H1 (cell line): ENCODE data around the gene SP9. TPM values are rescaled to one million over a fixed set of nuclear protein-coding genes. Genes with fewer than 3 reads are reported as not detected.

ENCODE experiments used
- CTCF ChIA-PET: fragments of 300-600 bp; sonication (Branson Sonifier 250); formaldehyde crosslinking; loops from one replicate; lab custom pipeline; 2021; ENCODE audit not compliant: partially characterized antibody; lab: Charles Lee
- POLR2A ChIA-PET: fragments of 300-600 bp; sonication (Branson Sonifier 250); formaldehyde crosslinking; loops from one replicate; lab custom pipeline; 2021; ENCODE audit warnings: inconsistent platforms; ENCODE audit not compliant: partially characterized antibody; lab: Charles Lee
- DNase-seq, 2 experiments: peaks; one replicate each; pipeline versions ENCODE4 v3.0.0 to v3.0.0-alpha.2; 2010 to 2022; ENCODE audit warnings: low spot score in 2 of 2, low read depth in 1 of 2, mixed read lengths in 1 of 2
- FAIRE-seq: peaks from 2 replicates; lab custom pipeline; 2011; peaks lifted over from hg19 to GRCh38; lab: Jason Lieb, UNC
- H2AFZ ChIP-seq: 2 replicates; pipeline ENCODE4 v1.8.1; 2012; ENCODE audit warnings: low read length, inconsistent platforms
- H2AK5ac ChIP-seq: 2 replicates; pipeline ENCODE4 v1.6.1; 2013; ENCODE audit warnings: low read depth, low read length
- H2BK120ac ChIP-seq: replicated peaks from 2 replicates; pipeline ENCODE3; 2013; ENCODE audit warnings: low read depth, low read length, inconsistent platforms
- H2BK12ac ChIP-seq: 2 replicates; pipeline ENCODE4 v1.6.1; 2013; ENCODE audit warnings: low read depth, low read length
- H2BK15ac ChIP-seq: 2 replicates; pipeline ENCODE4 v1.6.1; 2013; ENCODE audit warnings: low read length
- H2BK20ac ChIP-seq: 2 replicates; pipeline ENCODE4 v1.6.1; 2013; ENCODE audit warnings: low read length
- H2BK5ac ChIP-seq: 2 replicates; pipeline ENCODE4 v1.6.1; 2013; ENCODE audit warnings: low read depth, low read length
- H3K14ac ChIP-seq: 2 replicates; pipeline ENCODE4 v1.6.1; 2013; ENCODE audit warnings: inconsistent platforms; ENCODE audit not compliant: insufficient read length
- H3K18ac ChIP-seq: 2 replicates; pipeline ENCODE4 v1.6.1; 2013; ENCODE audit warnings: low read length; ENCODE audit errors: extremely low read depth
- H3K23ac ChIP-seq: 2 replicates; pipeline ENCODE4 v1.6.1; 2013; ENCODE audit warnings: inconsistent platforms; ENCODE audit not compliant: insufficient read length
- H3K23me2 ChIP-seq: 2 replicates; pipeline ENCODE4 v1.6.1; 2013; ENCODE audit warnings: low read depth, low read length
- H3K27ac ChIP-seq: 2 replicates; pipeline ENCODE4 v1.6.1; 2011; ENCODE audit warnings: low read depth, low read length, inconsistent platforms
- H3K27me3 ChIP-seq, 4 experiments: replicated peaks in 1 of 4; 1 replicate in 1 of 4; 2 replicates in 3 of 4; pipeline versions ENCODE4 v1.6.1 to v1.8.1; 2011 to 2013; ENCODE audit warnings: low read length in 3 of 4, mild to moderate bottlenecking in 3 of 4, inconsistent platforms in 2 of 4, mixed read lengths in 2 of 4, moderate library complexity in 1 of 4; ENCODE audit not compliant: control insufficient read depth in 3 of 4, insufficient read depth in 3 of 4; ENCODE audit errors: extremely low read depth in 1 of 4
- H3K36me3 ChIP-seq, 4 experiments: 2 replicates each; pipeline versions ENCODE4 v1.6.1 to v1.8.1; 2011 to 2013; ENCODE audit warnings: mild to moderate bottlenecking in 4 of 4, low read length in 3 of 4, moderate library complexity in 2 of 4, control low read depth in 1 of 4, inconsistent platforms in 1 of 4; ENCODE audit not compliant: insufficient read depth in 4 of 4, control insufficient read depth in 2 of 4
- H3K4ac ChIP-seq: replicated peaks from 2 replicates; pipeline ENCODE3; 2013; ENCODE audit warnings: low read length, low read depth, mixed read lengths, inconsistent platforms; ENCODE audit not compliant: insufficient read length
- H3K4me1 ChIP-seq, 4 experiments: replicated peaks in 1 of 4; 1 replicate in 1 of 4; 2 replicates in 3 of 4; pipeline versions ENCODE4 v1.6.1 to v1.8.1; 2011 to 2013; ENCODE audit warnings: low read length in 3 of 4, inconsistent platforms in 2 of 4, mixed read lengths in 1 of 4; ENCODE audit not compliant: insufficient read depth in 4 of 4, control insufficient read depth in 3 of 4
- H3K4me2 ChIP-seq, 2 experiments: 2 replicates each; pipeline versions ENCODE4 v1.6.1 to v1.8.1; 2011 to 2013; ENCODE audit warnings: low read depth in 2 of 2, low read length in 2 of 2, control low read depth in 1 of 2, inconsistent platforms in 1 of 2, mild to moderate bottlenecking in 1 of 2; ENCODE audit not compliant: insufficient read depth in 1 of 2
- H3K4me3 ChIP-seq, 4 experiments: fragments of 200-600, 300-600 bp in 1 of 4; sonication (generic), shearing (Covaris generic), sonication (Bioruptor Twin) in 1 of 4; 2 replicates each; pipeline versions ENCODE4 v1.5.1 to v1.8.1; 2011 to 2016; ENCODE audit warnings: low read length in 4 of 4, low read depth in 3 of 4, control low read depth in 2 of 4, inconsistent platforms in 2 of 4, mild to moderate bottlenecking in 2 of 4, mixed read lengths in 1 of 4, moderate library complexity in 1 of 4; ENCODE audit not compliant: insufficient read depth in 2 of 4; ENCODE audit errors: extremely low read depth in 1 of 4
- H3K56ac ChIP-seq: replicated peaks from 2 replicates; pipeline ENCODE3; 2013; ENCODE audit warnings: low read depth, mild to moderate bottlenecking, mixed read lengths, low read length, inconsistent platforms; ENCODE audit not compliant: insufficient read length
- H3K79me1 ChIP-seq: 2 replicates; pipeline ENCODE4 v1.6.1; 2013; ENCODE audit warnings: low read depth, low read length, control low read depth
- H3K79me2 ChIP-seq, 2 experiments: 2 replicates each; pipeline versions ENCODE4 v1.6.1 to v1.8.1; 2012 to 2013; ENCODE audit warnings: low read length in 2 of 2, mild to moderate bottlenecking in 2 of 2, inconsistent platforms in 1 of 2; ENCODE audit not compliant: insufficient read depth in 2 of 2, control insufficient read depth in 1 of 2
- H3K9ac ChIP-seq, 4 experiments: replicated peaks in 1 of 4; 1 replicate in 1 of 4; 2 replicates in 3 of 4; pipeline versions ENCODE4 v1.6.1 to v1.8.1; 2011 to 2013; ENCODE audit warnings: low read depth in 3 of 4, low read length in 3 of 4, control low read depth in 2 of 4, mild to moderate bottlenecking in 2 of 4, moderate library complexity in 2 of 4, inconsistent platforms in 1 of 4; ENCODE audit errors: extremely low read depth in 1 of 4
- H3K9me3 ChIP-seq, 2 experiments: 2 replicates each; pipeline versions ENCODE4 v1.6.1 to v1.8.1; 2012 to 2013; ENCODE audit warnings: mild to moderate bottlenecking in 2 of 2, moderate library complexity in 2 of 2, control low read depth in 1 of 2, inconsistent platforms in 1 of 2, low read depth in 1 of 2, low read length in 1 of 2, mixed read lengths in 1 of 2; ENCODE audit not compliant: insufficient read depth in 2 of 2
- H4K20me1 ChIP-seq, 2 experiments: replicated peaks in 1 of 2; 2 replicates each; pipeline versions ENCODE3 to v1.8.1; 2011 to 2013; ENCODE audit warnings: inconsistent platforms in 2 of 2, low read length in 2 of 2, mild to moderate bottlenecking in 1 of 2; ENCODE audit not compliant: insufficient read depth in 2 of 2, control insufficient read depth in 1 of 2
- H4K5ac ChIP-seq: 2 replicates; pipeline ENCODE4 v1.6.1; 2013; ENCODE audit warnings: low read length, low read depth, mixed read lengths, inconsistent platforms; ENCODE audit not compliant: insufficient read length
- H4K8ac ChIP-seq: 2 replicates; pipeline ENCODE4 v1.8.0; 2013; ENCODE audit warnings: mild to moderate bottlenecking, moderate library complexity, low read length, inconsistent platforms; ENCODE audit not compliant: insufficient read depth; ENCODE audit errors: extremely low read depth
- H4K91ac ChIP-seq: replicated peaks from 2 replicates; pipeline ENCODE3; 2013; ENCODE audit warnings: low read length, mixed read lengths, inconsistent platforms; ENCODE audit not compliant: insufficient read length
- CHD2 ChIP-seq: IDR thresholded peaks from 2 replicates; pipeline ENCODE4 v1.6.1; 2012; ENCODE audit warnings: low read length, improper control_type of control experiment
- JUND ChIP-seq: IDR thresholded peaks from 2 replicates; pipeline ENCODE4 v1.6.1; 2011; ENCODE audit warnings: mild to moderate bottlenecking, improper control_type of control experiment, low read length
- RAD21 ChIP-seq, 2 experiments: IDR thresholded peaks in 1 of 2; conservative IDR thresholded peaks in 1 of 2; 2 replicates each; pipeline ENCODE4 v1.6.1; 2011; ENCODE audit warnings: low read depth in 2 of 2, low read length in 2 of 2, improper control_type of control experiment in 1 of 2, inconsistent platforms in 1 of 2, mild to moderate bottlenecking in 1 of 2, moderate library complexity in 1 of 2
- RNF2 ChIP-seq: fragments of 200-900, 300-1000 bp; sonication (generic); IDR thresholded peaks from 2 replicates; pipeline ENCODE4 v1.7.1; 2016; ENCODE audit warnings: borderline replicate concordance, low read depth, mild to moderate bottlenecking, antibody characterized with exemption, low read length; ENCODE audit not compliant: poor library complexity, severe bottlenecking; ENCODE audit errors: missing control alignments
- SP1 ChIP-seq: IDR thresholded peaks from 2 replicates; pipeline ENCODE4 v1.6.1; 2011; ENCODE audit warnings: low read depth, low read length
- TAF1 ChIP-seq: IDR thresholded peaks from 2 replicates; pipeline ENCODE4 v1.6.1; 2011; ENCODE audit warnings: mild to moderate bottlenecking, low read depth, low read length
- WGBS, 2 experiments: shearing (Covaris generic) in 1 of 2; methylation state at CpG; one replicate each; pipeline versions ENCODE4 v1.1.6 to v1.1.7; 2013 to 2015; ENCODE audit warnings: low lambda C conversion rate in 2 of 2, mixed read lengths in 2 of 2, inconsistent platforms in 1 of 2, low coverage in 1 of 2, missing lambda C conversion rate in 1 of 2; ENCODE audit not compliant: insufficient replicate concordance in 2 of 2, insufficient coverage in 1 of 2, insufficient read length in 1 of 2; ENCODE audit errors: extremely low coverage in 1 of 2, missing lambda C conversion rate in 1 of 2; 5-methylcytosine and 5-hydroxymethylcytosine counted together
- polyA plus RNA-seq, 7 experiments: library from polyadenylated mRNA; depleted of rRNA in 3 of 7; stranded (reverse) in 5 of 7; unstranded in 2 of 7; fragments of >200 nt in 5 of 7; fragments of 200-250 nt in 2 of 7; gene quantifications; 1 replicate in 5 of 7; 2 replicates in 1 of 7; 4 replicates in 1 of 7; pipeline versions ENCODE4 v1.2.1 to v1.2.3, GENCODE V29; 2011 to 2013; ENCODE audit warnings: missing spikeins in 2 of 7, mixed read lengths in 2 of 7
- total RNA-seq: library from RNA; stranded (reverse); fragmentation: NEBNext Ultra II Directional; extraction: Animal tissue kit (Norgen Biotek cat#: 25700); gene quantifications from 2 replicates; pipeline ENCODE4 v1.2.1, GENCODE V29; 2021
- TF ChIP-seq, protein P1 (sequence below): IDR thresholded peaks from 2 replicates; pipeline ENCODE4 v1.6.1; 2012; ENCODE audit warnings: inconsistent platforms

Gene SP9
- total and polyA plus RNA-seq, 2 of the 8 experiments (the other 6 are each of a cell fraction or from before 2014, with no cell fraction given) = 0.03 to 0.11 TPM

- no peak overlapping the region for H3K4ac ChIP-seq
- no peak overlapping the region for H4K8ac ChIP-seq
- no peaks in the 10 kb centered on the region for H4K20me1 ChIP-seq
- H3K23ac ChIP-seq = no peak overlapping the region
- no peak overlapping the region for H3K14ac ChIP-seq
- H3K4me2 ChIP-seq = no peak overlapping the region
- FAIRE-seq (no peak), DNase-seq (no peak)
- no peak overlapping the region for H2BK20ac ChIP-seq
- H2BK12ac ChIP-seq = no peak overlapping the region
- no peak overlapping the region for H3K9ac ChIP-seq
- ChIA-PET CTCF (interaction anchor here (1.7 kb wide), 1 partner anchor 15 kb away, joined by 4 read pairs; no protein-coding TSS in a partner anchor), POLR2A (no interaction called here)
- no peaks in the 10 kb centered on the region for H3K4me1 ChIP-seq
- H2BK120ac ChIP-seq = no peak overlapping the region
- H2AFZ ChIP-seq = no peak overlapping the region
- no peak overlapping the region for H2BK5ac ChIP-seq
- no peak overlapping the region for H2BK15ac ChIP-seq
- no peak overlapping the region for H3K56ac ChIP-seq
- H3K18ac ChIP-seq = no peak overlapping the region
- no peak overlapping the region for H3K4me3 ChIP-seq
- H3K79me2 ChIP-seq = no peaks in the 10 kb centered on the region
- H4K91ac ChIP-seq = no peak overlapping the region
- 95% methylated on average over 1 of the region's 1 CpG; no CpG with 5 or more reads in 1 of the 2 experiments for whole genome bisulfite sequencing, 2 experiments
- peaks cover 0 to 18% (median 0%) of the 10 kb centered on the region in 4 experiments; a peak in 3 of 8 replicates for H3K36me3 ChIP-seq
- no peaks in the 10 kb centered on the region for H3K79me1 ChIP-seq
- H3K23me2 ChIP-seq = no peaks in the 10 kb centered on the region
- no peaks in the 10 kb centered on the region for H3K27me3 ChIP-seq
- H4K5ac ChIP-seq = no peak overlapping the region
- H3K9me3 ChIP-seq = peaks cover 12 to 13% of the 10 kb centered on the region in 2 experiments; a peak in 3 of 4 replicates
- H3K27ac ChIP-seq = no peak overlapping the region
- no peak overlapping the region for H2AK5ac ChIP-seq
- TF ChIP-seq SP1 (no peak), RNF2 (no peak), JUND (no peak), RAD21 (IDR thresholded peaks at IDR 0.05 in 1 of 2, conservative IDR thresholded peaks at IDR 0.05 in 1 of 2; ENCODE audit: low read depth in 2 of 2, low read length in 2 of 2) (no peak), TAF1 (no peak), CHD2 (no peak)
- TF ChIP-seq, protein P1, sequence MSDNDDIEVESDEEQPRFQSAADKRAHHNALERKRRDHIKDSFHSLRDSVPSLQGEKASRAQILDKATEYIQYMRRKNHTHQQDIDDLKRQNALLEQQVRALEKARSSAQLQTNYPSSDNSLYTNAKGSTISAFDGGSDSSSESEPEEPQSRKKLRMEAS = no peak
Measured at GRCh38 chr2:174362949-174363348, 28.2 kb downstream of the SP9 start.
